Gastrocnemius medialis (tissue), 4 donors: Measurements from ENCODE around the gene TNNT1.

Source experiments
- POLR2A ChIP-seq, 2 donors: fragments of 450-650 bp; IDR thresholded peaks; one replicate each; pipeline ENCODE4 v1.6.1; 2017; ENCODE audit warnings: antibody characterized with exemption in 2 of 2, mild to moderate bottlenecking in 2 of 2, moderate library complexity in 2 of 2
- TF ChIP-seq, protein P1 (sequence below), 5 experiments: fragments of 450-650 bp in 3 of 5; fragments of 200-600 bp in 2 of 5; sonication (generic) in 2 of 5; IDR thresholded peaks in 4 of 5; conservative IDR thresholded peaks in 1 of 5; 1 replicate in 4 of 5; 2 replicates in 1 of 5; pipeline ENCODE4 v1.5.1; 2016 to 2019; ENCODE audit warnings: antibody characterized with exemption in 5 of 5, mild to moderate bottlenecking in 3 of 5, moderate library complexity in 3 of 5

DNA sequence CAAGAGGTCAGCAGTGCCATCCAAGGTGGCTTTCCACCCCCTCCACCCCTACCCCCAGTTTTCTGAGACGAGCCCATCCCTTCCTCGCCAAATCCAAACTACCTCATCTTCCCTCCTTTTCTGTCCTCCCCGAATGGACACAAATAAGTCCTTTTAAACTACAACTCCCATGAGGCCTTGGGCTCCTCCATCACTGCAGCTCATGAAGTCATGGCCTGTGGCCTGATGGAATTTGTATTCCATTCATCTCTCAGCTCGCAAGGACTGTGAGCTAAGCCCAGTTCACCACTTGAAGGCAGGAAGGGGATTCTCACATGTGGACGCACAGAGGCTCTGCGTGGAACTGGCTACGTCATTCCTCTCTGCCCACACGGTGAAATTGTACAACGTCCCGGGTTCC, 47.8 kb upstream of the TNNT1 start:
- TF ChIP-seq, protein P1, sequence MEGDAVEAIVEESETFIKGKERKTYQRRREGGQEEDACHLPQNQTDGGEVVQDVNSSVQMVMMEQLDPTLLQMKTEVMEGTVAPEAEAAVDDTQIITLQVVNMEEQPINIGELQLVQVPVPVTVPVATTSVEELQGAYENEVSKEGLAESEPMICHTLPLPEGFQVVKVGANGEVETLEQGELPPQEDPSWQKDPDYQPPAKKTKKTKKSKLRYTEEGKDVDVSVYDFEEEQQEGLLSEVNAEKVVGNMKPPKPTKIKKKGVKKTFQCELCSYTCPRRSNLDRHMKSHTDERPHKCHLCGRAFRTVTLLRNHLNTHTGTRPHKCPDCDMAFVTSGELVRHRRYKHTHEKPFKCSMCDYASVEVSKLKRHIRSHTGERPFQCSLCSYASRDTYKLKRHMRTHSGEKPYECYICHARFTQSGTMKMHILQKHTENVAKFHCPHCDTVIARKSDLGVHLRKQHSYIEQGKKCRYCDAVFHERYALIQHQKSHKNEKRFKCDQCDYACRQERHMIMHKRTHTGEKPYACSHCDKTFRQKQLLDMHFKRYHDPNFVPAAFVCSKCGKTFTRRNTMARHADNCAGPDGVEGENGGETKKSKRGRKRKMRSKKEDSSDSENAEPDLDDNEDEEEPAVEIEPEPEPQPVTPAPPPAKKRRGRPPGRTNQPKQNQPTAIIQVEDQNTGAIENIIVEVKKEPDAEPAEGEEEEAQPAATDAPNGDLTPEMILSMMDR (IDR thresholded peaks at IDR 0.05 in 4 of 5, conservative IDR thresholded peaks at IDR 0.05 in 1 of 5), result no peak
- no peak for TF ChIP-seq POLR2A (IDR thresholded peaks at IDR 0.05)
